Upper lobe of left lung (tissue), 6 donors: ENCODE results near the gene IFI44. TPM values are rescaled to one million over a fixed set of nuclear protein-coding genes. Genes with fewer than 3 reads are reported as not detected.

Experiments
- ATAC-seq, 2 donors: fragments of 200-7000 bp; cut with Tn5 transposase; one replicate each; pipeline ENCODE4 v1.9.1; 2022; ENCODE audit warnings: mild to moderate bottlenecking in 2 of 2, moderate library complexity in 2 of 2; ENCODE audit not compliant: low FRiP score in 2 of 2
- DNase-seq, 2 donors: peaks; one replicate each; pipeline ENCODE4 v3.0.0-alpha.2; 2019 to 2020
- H3K27ac ChIP-seq, 4 donors: fragments of 200-600 bp; sonication (generic); one replicate each; pipeline ENCODE4 v1.5.1; 2016 to 2019
- H3K27me3 ChIP-seq, 4 donors: fragments of 200-600 bp; sonication (generic); one replicate each; pipeline ENCODE4 v1.5.1; 2017 to 2019
- H3K36me3 ChIP-seq, 4 donors: fragments of 200-600 bp; sonication (generic); one replicate each; pipeline ENCODE4 v1.5.1; 2016 to 2019
- H3K4me1 ChIP-seq, 4 donors: fragments of 200-600 bp; sonication (generic); one replicate each; pipeline ENCODE4 v1.5.1; 2018 to 2019
- H3K4me3 ChIP-seq, 4 donors: fragments of 200-600 bp; sonication (generic); one replicate each; pipeline ENCODE4 v1.5.1; 2017 to 2019; ENCODE audit warnings: mild to moderate bottlenecking in 2 of 4, moderate library complexity in 1 of 4
- H3K9me3 ChIP-seq, 4 donors: fragments of 200-600 bp; sonication (generic); one replicate each; pipeline ENCODE4 v1.5.1; 2018 to 2019
- EP300 ChIP-seq, 4 donors: sonication (generic); formaldehyde crosslinking; IDR thresholded peaks; one replicate each; pipeline ENCODE4 v1.5.1; 2017; ENCODE audit warnings: antibody characterized with exemption in 4 of 4, control low read depth in 2 of 4
- POLR2A ChIP-seq, 4 donors: fragments of 450-650 bp; IDR thresholded peaks; one replicate each; pipeline ENCODE4 v1.5.1; 2016 to 2017; ENCODE audit warnings: antibody characterized with exemption in 4 of 4, mild to moderate bottlenecking in 2 of 4
- POLR2AphosphoS5 ChIP-seq, 2 donors: sonication (generic); formaldehyde crosslinking; IDR thresholded peaks; one replicate each; pipeline ENCODE4 v1.5.1; 2017; ENCODE audit warnings: antibody characterized with exemption in 2 of 2
- WGBS, 2 donors: methylation state at CpG; one replicate each; pipeline ENCODE4 v1.1.5; 2017 to 2018; 5-methylcytosine and 5-hydroxymethylcytosine counted together
- total RNA-seq, 6 donors: library from RNA; depleted of rRNA in 4 of 6; stranded (reverse); fragments of >200 nt in 4 of 6; gene quantifications; one replicate each; pipeline versions ENCODE4 v1.1.0 to v1.2.1, GENCODE V29; 2016 to 2021
- TF ChIP-seq, protein P1 (sequence below), 6 experiments: fragments of 450-650 bp in 4 of 6; fragments of 200-600 bp in 2 of 6; sonication (generic) in 2 of 6; IDR thresholded peaks; one replicate each; pipeline ENCODE4 v1.5.1; 2016 to 2019; ENCODE audit warnings: antibody characterized with exemption in 6 of 6
- donor health status: DM: no; HTN: no; CAD: no; lungs with moderate emphysema.
- donor health status: DM: no; HTN: yes; CAD: no; lungs with severe emphysema.

IFI44 gene
- total RNA-seq, 6 donors from 2014 or later = 18.8 to 60.8 (median 37.2) TPM

DNA sequence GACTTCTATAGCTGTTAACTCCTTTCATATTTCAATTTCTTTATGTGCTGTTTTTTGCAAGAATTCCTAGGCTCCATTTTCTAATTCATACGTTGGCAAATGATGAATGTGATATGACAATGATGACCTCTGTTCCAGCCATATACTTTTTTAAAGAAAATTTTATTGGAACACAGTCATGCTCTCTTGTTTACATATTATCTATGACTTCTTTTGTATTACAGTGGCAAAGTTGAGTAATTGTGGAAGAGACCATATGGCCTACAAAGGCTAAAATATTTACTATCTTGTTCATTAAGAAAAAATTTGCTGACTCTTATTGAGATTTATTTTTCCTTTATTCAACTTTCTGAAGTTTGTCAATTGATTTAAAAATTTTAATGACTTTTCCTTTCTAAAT, 22.3 kb upstream of the IFI44 start:
- H3K4me1 ChIP-seq = peaks cover 0 to 5% (median 0%) of the 10 kb centered on the region in 4 donors
- no peaks in the 10 kb centered on the region for H3K9me3 ChIP-seq
- 70 to 72% methylated on average over 1 of the region's 1 CpG for WGBS, 2 donors
- DNase-seq (no peak), ATAC-seq (no peak)
- no peaks in the 10 kb centered on the region for H3K27me3 ChIP-seq
- H3K36me3 ChIP-seq = no peaks in the 10 kb centered on the region
- H3K27ac ChIP-seq = no peak overlapping the region
- TF ChIP-seq EP300 (IDR thresholded peaks at IDR 0.05) = no peak
- no peak for TF ChIP-seq POLR2A (IDR thresholded peaks at IDR 0.05)
- TF ChIP-seq POLR2AphosphoS5 (IDR thresholded peaks at IDR 0.05) = no peak
- TF ChIP-seq, protein P1, sequence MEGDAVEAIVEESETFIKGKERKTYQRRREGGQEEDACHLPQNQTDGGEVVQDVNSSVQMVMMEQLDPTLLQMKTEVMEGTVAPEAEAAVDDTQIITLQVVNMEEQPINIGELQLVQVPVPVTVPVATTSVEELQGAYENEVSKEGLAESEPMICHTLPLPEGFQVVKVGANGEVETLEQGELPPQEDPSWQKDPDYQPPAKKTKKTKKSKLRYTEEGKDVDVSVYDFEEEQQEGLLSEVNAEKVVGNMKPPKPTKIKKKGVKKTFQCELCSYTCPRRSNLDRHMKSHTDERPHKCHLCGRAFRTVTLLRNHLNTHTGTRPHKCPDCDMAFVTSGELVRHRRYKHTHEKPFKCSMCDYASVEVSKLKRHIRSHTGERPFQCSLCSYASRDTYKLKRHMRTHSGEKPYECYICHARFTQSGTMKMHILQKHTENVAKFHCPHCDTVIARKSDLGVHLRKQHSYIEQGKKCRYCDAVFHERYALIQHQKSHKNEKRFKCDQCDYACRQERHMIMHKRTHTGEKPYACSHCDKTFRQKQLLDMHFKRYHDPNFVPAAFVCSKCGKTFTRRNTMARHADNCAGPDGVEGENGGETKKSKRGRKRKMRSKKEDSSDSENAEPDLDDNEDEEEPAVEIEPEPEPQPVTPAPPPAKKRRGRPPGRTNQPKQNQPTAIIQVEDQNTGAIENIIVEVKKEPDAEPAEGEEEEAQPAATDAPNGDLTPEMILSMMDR (IDR thresholded peaks at IDR 0.05) = no peak
- H3K4me3 ChIP-seq = no peak overlapping the region

DNA sequence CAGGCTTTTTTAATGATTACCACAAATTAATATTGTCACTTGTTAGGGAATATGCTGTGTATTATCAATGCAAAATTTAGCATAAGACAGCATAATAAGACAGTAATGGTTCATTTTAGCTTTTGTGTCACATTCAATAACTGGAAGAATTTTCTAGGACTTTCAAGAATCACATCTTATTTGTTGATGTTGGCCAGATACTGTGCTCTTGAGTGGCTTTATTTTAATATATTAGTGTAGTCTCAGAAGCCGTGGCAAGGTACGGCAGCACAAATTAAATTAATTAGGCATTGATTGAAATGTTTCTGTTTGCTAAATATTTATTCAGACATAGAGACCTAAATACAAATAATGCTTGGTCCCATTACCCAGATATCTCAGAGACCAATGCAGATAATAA, 19.0 kb upstream of the IFI44 start:
- WGBS, 2 donors = 98 to 99% methylated on average over 2 of the region's 2 CpGs

DNA sequence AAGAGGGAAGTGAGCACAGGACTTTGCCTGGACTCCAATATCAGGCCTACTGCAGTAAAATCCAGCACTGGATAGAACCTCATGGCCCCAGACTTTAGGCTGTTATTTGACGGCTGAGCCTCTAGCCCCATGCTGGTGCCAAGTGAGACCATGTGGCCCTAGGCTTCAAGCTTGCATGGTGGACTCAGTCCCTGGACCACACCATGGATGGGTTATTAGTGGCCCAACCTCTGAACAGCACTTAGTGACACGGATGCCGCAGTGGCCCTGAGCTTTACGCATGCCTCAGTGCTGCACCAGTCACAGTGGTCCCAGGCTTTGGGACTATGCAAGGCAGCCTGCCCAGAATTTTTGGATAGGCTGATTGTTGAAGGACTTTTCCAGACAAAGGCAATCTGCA, 16.4 kb upstream of the IFI44 start:
- Histone ChIP-seq H3K27me3 (no peaks in the 10 kb centered on the region), H3K9me3 (no peaks in the 10 kb centered on the region), H3K4me1 (no peaks in the 10 kb centered on the region), H3K36me3 (no peaks in the 10 kb centered on the region), H3K4me3 (no peak overlapping the region), H3K27ac (no peak overlapping the region)
- ATAC-seq = no peak
- DNase-seq = no peak
- 86 to 95% methylated on average over 1 to 4 of the region's 4 CpGs for WGBS, 2 donors
- TF ChIP-seq POLR2AphosphoS5 (IDR thresholded peaks at IDR 0.05) = no peak
- TF ChIP-seq POLR2A (IDR thresholded peaks at IDR 0.05) = no peak
- TF ChIP-seq, protein P1 (IDR thresholded peaks at IDR 0.05) = no peak
- TF ChIP-seq EP300 (IDR thresholded peaks at IDR 0.05) = no peak

More for the DNA sequence above, 19.0 kb upstream of the IFI44 start:
- Histone ChIP-seq H3K36me3 (no peaks in the 10 kb centered on the region), H3K27ac (no peak overlapping the region), H3K4me3 (no peak overlapping the region), H3K4me1 (peaks cover 0 to 5% (median 0%) of the 10 kb centered on the region in 4 donors), H3K9me3 (no peaks in the 10 kb centered on the region), H3K27me3 (no peaks in the 10 kb centered on the region)
- no peak for DNase-seq
- ATAC-seq = no peak
- TF ChIP-seq EP300 (IDR thresholded peaks at IDR 0.05) = no peak
- TF ChIP-seq, protein P1 (IDR thresholded peaks at IDR 0.05) = no peak
- no peak for TF ChIP-seq POLR2A (IDR thresholded peaks at IDR 0.05)
- TF ChIP-seq POLR2AphosphoS5 (IDR thresholded peaks at IDR 0.05) = no peak

DNA sequence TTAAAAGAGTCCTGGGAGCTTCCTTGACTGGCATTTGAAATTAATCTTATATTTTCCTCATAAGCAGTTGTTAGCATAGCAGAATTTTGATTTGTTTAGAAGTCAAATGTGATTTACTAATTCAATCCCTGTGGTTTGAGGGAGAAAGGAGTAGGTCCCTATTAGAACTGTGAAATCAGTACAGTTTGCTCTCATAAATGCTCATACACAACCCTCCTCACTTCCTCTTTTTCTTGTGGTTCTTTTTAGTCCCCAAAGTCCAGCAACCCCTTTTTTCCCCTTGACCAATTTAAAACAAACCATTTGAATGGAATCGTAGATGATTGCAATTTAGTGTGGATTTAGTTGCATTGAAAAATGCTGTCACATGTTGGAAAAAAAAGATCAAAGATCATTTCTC, 9.2 kb upstream of the IFI44 start:
- Histone ChIP-seq H3K4me1 (no peaks in the 10 kb centered on the region), H3K9me3 (no peaks in the 10 kb centered on the region), H3K4me3 (no peak overlapping the region), H3K36me3 (peaks cover 0 to 8% (median 0%) of the 10 kb centered on the region in 4 donors), H3K27ac (no peak overlapping the region), H3K27me3 (no peaks in the 10 kb centered on the region)
- no peak for DNase-seq
- TF ChIP-seq EP300 (IDR thresholded peaks at IDR 0.05) = no peak
- no peak for TF ChIP-seq POLR2A (IDR thresholded peaks at IDR 0.05)
- ATAC-seq = no peak
- WGBS, 2 donors = 83 to 89% methylated on average over 1 of the region's 1 CpG

DNA sequence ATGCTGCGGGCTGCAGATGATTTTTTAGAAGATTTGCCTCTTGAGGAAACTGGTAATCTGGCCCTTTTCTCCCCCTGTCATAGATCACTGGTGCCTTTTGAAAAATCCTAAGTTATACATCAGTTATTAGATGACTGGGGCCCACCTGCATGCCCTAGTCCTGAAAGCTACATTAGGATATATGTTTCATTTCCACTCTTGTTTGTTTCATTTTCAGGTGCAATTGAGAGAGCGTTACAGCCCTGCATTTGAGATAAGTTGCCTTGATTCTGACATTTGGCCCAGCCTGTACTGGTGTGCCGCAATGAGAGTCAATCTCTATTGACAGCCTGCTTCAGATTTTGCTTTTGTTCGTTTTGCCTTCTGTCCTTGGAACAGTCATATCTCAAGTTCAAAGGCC, 8.1 kb upstream of the IFI44 start:
- 95 to 97% methylated on average over 4 of the region's 4 CpGs for WGBS, 2 donors
- ATAC-seq = no peak
- H3K27me3 ChIP-seq = no peaks in the 10 kb centered on the region

More for the DNA sequence above, 8.1 kb upstream of the IFI44 start:
- H3K9me3 ChIP-seq = no peaks in the 10 kb centered on the region
- H3K27ac ChIP-seq = no peak overlapping the region
- peaks cover 0 to 8% (median 0%) of the 10 kb centered on the region in 4 donors for H3K36me3 ChIP-seq
- DNase-seq = no peak
- H3K4me3 ChIP-seq = no peak overlapping the region
- TF ChIP-seq, protein P1 (IDR thresholded peaks at IDR 0.05) = no peak
- TF ChIP-seq POLR2A (IDR thresholded peaks at IDR 0.05) = no peak
- no peak for TF ChIP-seq EP300 (IDR thresholded peaks at IDR 0.05)
- TF ChIP-seq POLR2AphosphoS5 (IDR thresholded peaks at IDR 0.05) = no peak
- H3K4me1 ChIP-seq = peaks cover 0 to 8% (median 6%) of the 10 kb centered on the region in 4 donors
